ENCODE data around the gene PCOLCE2. TPM values are rescaled to one million over a fixed set of nuclear protein-coding genes. Genes with fewer than 3 reads are reported as not detected.

The PCOLCE2 gene
- total RNA-seq, 4 donors from 2014 or later, result 5.3 to 27.4 (median 9.1) TPM

- H3K36me3 ChIP-seq, result no peaks in the 10 kb centered on the region
- H3K27me3 ChIP-seq, result no peaks in the 10 kb centered on the region
- no peaks in the 10 kb centered on the region for H3K9me3 ChIP-seq
- H3K27ac ChIP-seq, result no peak overlapping the region
- H3K4me3 ChIP-seq, result no peak overlapping the region
- peaks cover 0 to 5% of the 10 kb centered on the region in 2 donors for H3K4me1 ChIP-seq
- intact Hi-C loops (cut with DNase I; ENCODE audit: low total_unique reads), result no loop called here
- DNase-seq, result no peak
- TF ChIP-seq CTCF (IDR thresholded peaks at IDR 0.05) (no peak), POLR2A (IDR thresholded peaks at IDR 0.05) (no peak)
These were observed 39.7 kb downstream of the PCOLCE2 start for GRCh38 chr3:142849148-142849547.

GRCh38 chr3:142846779-142847577, 41.9 kb downstream of the PCOLCE2 start:
- H3K4me1 ChIP-seq, result no peaks in the 10 kb centered on the region
- H3K9me3 ChIP-seq, result no peaks in the 10 kb centered on the region
- H3K4me3 ChIP-seq, result no peak overlapping the region
- H3K27ac ChIP-seq, result no peak overlapping the region
- H3K27me3 ChIP-seq, result no peaks in the 10 kb centered on the region
- no peak for DNase-seq
- H3K36me3 ChIP-seq, result no peaks in the 10 kb centered on the region
- intact Hi-C loops (cut with DNase I; ENCODE audit: low total_unique reads), result loop anchor here (2.0 kb wide), 1 partner anchor 16 kb away; no protein-coding TSS in a partner anchor
- TF ChIP-seq CTCF (IDR thresholded peaks at IDR 0.05) (no peak), POLR2A (IDR thresholded peaks at IDR 0.05) (no peak)

GRCh38 chr3:142844339-142844977, 44.4 kb downstream of the PCOLCE2 start:
- Histone ChIP-seq H3K36me3 (no peaks in the 10 kb centered on the region), H3K27me3 (no peaks in the 10 kb centered on the region), H3K27ac (no peak overlapping the region), H3K9me3 (no peaks in the 10 kb centered on the region), H3K4me1 (no peaks in the 10 kb centered on the region), H3K4me3 (no peak overlapping the region)
- DNase-seq, result no peak
- intact Hi-C loops (cut with DNase I; ENCODE audit: low total_unique reads), result no loop called here
- no peak for TF ChIP-seq POLR2A (IDR thresholded peaks at IDR 0.05)
- TF ChIP-seq CTCF (IDR thresholded peaks at IDR 0.05), result no peak

GRCh38 chr3:142839831-142840230, 49.1 kb downstream of the PCOLCE2 start:
- H3K27ac ChIP-seq, result no peak overlapping the region
- H3K27me3 ChIP-seq, result no peaks in the 10 kb centered on the region
- no peak for TF ChIP-seq POLR2A (IDR thresholded peaks at IDR 0.05)
- TF ChIP-seq CTCF (IDR thresholded peaks at IDR 0.05), result no peak
- no peak for DNase-seq
- no peaks in the 10 kb centered on the region for H3K9me3 ChIP-seq
- H3K4me3 ChIP-seq, result no peak overlapping the region
- H3K4me1 ChIP-seq, result no peaks in the 10 kb centered on the region
- no peaks in the 10 kb centered on the region for H3K36me3 ChIP-seq
- intact Hi-C loops (cut with DNase I; ENCODE audit: low total_unique reads), result no loop called here

GRCh38 chr3:142837526-142837925, 51.4 kb downstream of the PCOLCE2 start:
- Histone ChIP-seq H3K27me3 (no peaks in the 10 kb centered on the region), H3K27ac (no peak overlapping the region), H3K4me1 (no peaks in the 10 kb centered on the region), H3K9me3 (no peaks in the 10 kb centered on the region), H3K4me3 (no peak overlapping the region), H3K36me3 (no peaks in the 10 kb centered on the region)
- intact Hi-C loops (cut with DNase I; ENCODE audit: low total_unique reads), result no loop called here
- DNase-seq, result no peak
- TF ChIP-seq CTCF (IDR thresholded peaks at IDR 0.05) (no peak), POLR2A (IDR thresholded peaks at IDR 0.05) (no peak)

All from uterus (tissue), 4 donors.